ENCODE results near the gene HAO1.

- TF ChIP-seq CTCF (IDR thresholded peaks at IDR 0.05) (no peak), POLR2A (IDR thresholded peaks at IDR 0.05) (no peak)
Observed at GRCh38 chr20:7882076-7882475, 58.2 kb downstream of the HAO1 start.

All from adrenal gland (tissue), 5 donors.